Caco-2 (cell line): ENCODE measurements around the gene CBX4. TPM values are rescaled to one million over a fixed set of nuclear protein-coding genes. Genes with fewer than 3 reads are reported as not detected.

Source experiments
- BruUV-seq: library from RNA; stranded (reverse); fragments of 400-500 nt; replicated peaks from 2 replicates; lab custom pipeline; 2021; lab: Mats Ljungman, UMichigan
- CTCF ChIA-PET: fragments of 300-600 bp; sonication (Branson Sonifier 250); formaldehyde crosslinking; loops from one replicate; lab custom pipeline; 2022; ENCODE audit warnings: antibody characterized with exemption; lab: Charles Lee
- POLR2A ChIA-PET: fragments of 300-600 bp; sonication (Branson Sonifier 250); formaldehyde crosslinking; loops from one replicate; lab custom pipeline; 2022; ENCODE audit warnings: antibody characterized with exemption; lab: Charles Lee
- DNase-seq, 2 experiments: peaks; one replicate each; pipeline versions ENCODE4 v3.0.0 to v3.0.0-alpha.2; 2020 to 2022
- H3K27me3 ChIP-seq: replicated peaks from 2 replicates; pipeline ENCODE4 v1.6.0; 2011; ENCODE audit warnings: low read length; ENCODE audit not compliant: control insufficient read depth, insufficient read depth
- H3K36me3 ChIP-seq: 2 replicates; pipeline ENCODE4 v1.5.1; 2011; ENCODE audit warnings: low read length; ENCODE audit not compliant: control insufficient read depth, insufficient read depth
- H3K4me1 ChIP-seq: fragments of 250-450 bp; sonication (Bioruptor Pico); 2 replicates; pipeline ENCODE4 v1.5.1; 2020; ENCODE audit warnings: mild to moderate bottlenecking
- H3K4me3 ChIP-seq: 2 replicates; pipeline ENCODE4 v1.5.1; 2011; ENCODE audit warnings: low read depth, mild to moderate bottlenecking, control low read depth, low read length
- H3K9me3 ChIP-seq: fragments of 250-450 bp; sonication (Bioruptor Pico); 2 replicates; pipeline ENCODE4 v1.5.1; 2020; ENCODE audit warnings: mild to moderate bottlenecking, moderate library complexity
- H3K27ac Mint-ChIP-seq: one replicate; pipeline ENCODE4 v1.8.0; 2022; ENCODE audit warnings: mixed read lengths; ENCODE audit not compliant: unreplicated experiment
- H3K27me3 Mint-ChIP-seq: one replicate; pipeline ENCODE4 v1.8.0; 2022; ENCODE audit warnings: mixed read lengths; ENCODE audit not compliant: insufficient read depth, unreplicated experiment
- H3K36me3 Mint-ChIP-seq: one replicate; pipeline ENCODE4 v1.8.0; 2022; ENCODE audit warnings: mild to moderate bottlenecking, mixed read lengths; ENCODE audit not compliant: insufficient read depth, unreplicated experiment
- H3K4me1 Mint-ChIP-seq: one replicate; pipeline ENCODE4 v1.8.0; 2022; ENCODE audit warnings: low read depth, mixed read lengths; ENCODE audit not compliant: unreplicated experiment
- H3K4me3 Mint-ChIP-seq: one replicate; pipeline ENCODE4 v1.8.0; 2022; ENCODE audit warnings: mild to moderate bottlenecking, moderate library complexity, mixed read lengths; ENCODE audit not compliant: unreplicated experiment
- H3K9me3 Mint-ChIP-seq: one replicate; pipeline ENCODE4 v1.8.0; 2022; ENCODE audit warnings: mixed read lengths; ENCODE audit not compliant: unreplicated experiment
- CTCF ChIP-seq, 2 experiments: fragments of 200-600 bp in 1 of 2; IDR thresholded peaks; 1 replicate in 1 of 2; 2 replicates in 1 of 2; pipeline versions ENCODE4 v1.5.1 to v1.8.0; 2011 to 2022; ENCODE audit warnings: antibody characterized with exemption in 1 of 2, control low read depth in 1 of 2, inconsistent platforms in 1 of 2, low read depth in 1 of 2, low read length in 1 of 2, mild to moderate bottlenecking in 1 of 2, moderate library complexity in 1 of 2; ENCODE audit not compliant: insufficient read depth in 1 of 2, severe bottlenecking in 1 of 2, unreplicated experiment in 1 of 2
- intact Hi-C: fragments of 100-400 bp; cut with micrococcal nuclease; formaldehyde crosslinking; loops from one replicate; pipeline ENCODE4 v1.10.0; 2022; ENCODE audit not compliant: unreplicated experiment
- total RNA-seq: library from RNA; stranded (reverse); gene quantifications from 2 replicates; pipeline ENCODE4 v1.2.3, GENCODE V29; 2022

Gene CBX4
- total RNA-seq, 1 experiment from 2014 or later: 114 TPM

- CTCF ChIA-PET: interaction anchor here (0.6 to 1.5 kb wide), 18 partner anchors 10 to 729 kb away, joined by 3 to 24 read pairs (median 5); partner anchors contain the start of gene GAA
- intact Hi-C loops: loop anchor here (2.0 to 5.0 kb wide), 3 partner anchors 20 to 121 kb away; no protein-coding TSS in a partner anchor
- H3K4me1 Mint-ChIP-seq: peaks cover 15% of the 10 kb centered on the region
- TF ChIP-seq CTCF (IDR thresholded peaks at IDR 0.05; ENCODE audit: insufficient read depth in 1 of 2, low read depth in 1 of 2, low read length in 1 of 2, severe bottlenecking in 1 of 2, unreplicated experiment in 1 of 2): no peak
- no peaks in the 10 kb centered on the region for H3K9me3 ChIP-seq
- no peaks in the 10 kb centered on the region for H3K27me3 Mint-ChIP-seq
- no peaks in the 10 kb centered on the region for H3K36me3 ChIP-seq
- peak overlapping the region; percentile 84 for H3K4me3 Mint-ChIP-seq
- H3K4me3 ChIP-seq: peak overlapping the region; percentile 75
- POLR2A ChIA-PET: interaction anchor here (0.6 to 1.4 kb wide), 20 partner anchors 7 to 198 kb away, joined by 3 to 47 read pairs (median 6); partner anchors contain the start of gene CBX4
- BruUV-seq: no TSS peak
- H3K27ac Mint-ChIP-seq: peak overlapping the region; percentile 85
- no peaks in the 10 kb centered on the region for H3K27me3 ChIP-seq
- H3K4me1 ChIP-seq: peaks cover 23% of the 10 kb centered on the region
- peaks cover 47% of the 10 kb centered on the region for H3K36me3 Mint-ChIP-seq
- H3K9me3 Mint-ChIP-seq: no peaks in the 10 kb centered on the region
- DNase-seq: no peak
Observed at GRCh38 chr17:79796444-79796762, 42.8 kb downstream of the CBX4 start.

- Histone ChIP-seq H3K27me3 (no peaks in the 10 kb centered on the region), H3K4me3 (peak overlapping the region; percentile 75), H3K4me1 (peaks cover 22% of the 10 kb centered on the region), H3K9me3 (no peaks in the 10 kb centered on the region), H3K36me3 (no peaks in the 10 kb centered on the region)
- CTCF ChIA-PET: interaction anchor here (1.5 kb wide), 1 partner anchor 50 kb away, joined by 24 read pairs; no protein-coding TSS in a partner anchor
- Mint-ChIP-seq H3K4me1 (peaks cover 15% of the 10 kb centered on the region), H3K4me3 (peak overlapping the region; percentile 84), H3K9me3 (no peaks in the 10 kb centered on the region), H3K27me3 (no peaks in the 10 kb centered on the region), H3K27ac (peak overlapping the region; percentile 85), H3K36me3 (peaks cover 51% of the 10 kb centered on the region)
- no peak for TF ChIP-seq CTCF (IDR thresholded peaks at IDR 0.05; ENCODE audit: insufficient read depth in 1 of 2, low read depth in 1 of 2, low read length in 1 of 2, severe bottlenecking in 1 of 2, unreplicated experiment in 1 of 2)
- DNase-seq: no peak
- intact Hi-C loops: loop anchor here (2.0 to 5.0 kb wide), 3 partner anchors 19 to 121 kb away; no protein-coding TSS in a partner anchor
- TSS peak; percentile 86 for BruUV-seq
- POLR2A ChIA-PET: interaction anchor here (0.6 to 1.4 kb wide), 4 partner anchors 19 to 53 kb away, joined by 4 to 27 read pairs (median 6); no protein-coding TSS in a partner anchor
Observed at GRCh38 chr17:79795795-79796443, 43.3 kb downstream of the CBX4 start.

GRCh38 chr17:79794659-79795511 is 44.4 kb downstream of the CBX4 start:
- no peaks in the 10 kb centered on the region for H3K27me3 ChIP-seq
- Mint-ChIP-seq H3K27me3 (no peaks in the 10 kb centered on the region), H3K36me3 (peaks cover 54% of the 10 kb centered on the region), H3K9me3 (no peaks in the 10 kb centered on the region), H3K27ac (no peak overlapping the region), H3K4me1 (peaks cover 7% of the 10 kb centered on the region), H3K4me3 (peak overlapping the region; percentile 84)
- POLR2A ChIA-PET: interaction anchor here (0.5 to 1.0 kb wide), 2 partner anchors 44 to 49 kb away, joined by 3 read pairs; no protein-coding TSS in a partner anchor
- BruUV-seq: no TSS peak
- no peak for TF ChIP-seq CTCF (IDR thresholded peaks at IDR 0.05; ENCODE audit: insufficient read depth in 1 of 2, low read depth in 1 of 2, low read length in 1 of 2, severe bottlenecking in 1 of 2, unreplicated experiment in 1 of 2)
- H3K9me3 ChIP-seq: no peaks in the 10 kb centered on the region
- no peak for DNase-seq
- CTCF ChIA-PET: interaction anchor here (0.6 kb wide), 1 partner anchor 44 kb away, joined by 7 read pairs; the partner anchor contains the start of gene CBX4
- intact Hi-C loops: loop anchor here (5.0 kb wide), 1 partner anchor 122 kb away; no protein-coding TSS in a partner anchor
- H3K4me3 ChIP-seq: no peak overlapping the region
- peaks cover 17% of the 10 kb centered on the region for H3K4me1 ChIP-seq
- no peaks in the 10 kb centered on the region for H3K36me3 ChIP-seq
